Body of pancreas (tissue), 4 donors: ENCODE measurements around the gene PCP4.

ENCODE experiments used
- POLR2A ChIP-seq, 3 donors: fragments of 450-650 bp; IDR thresholded peaks; one replicate each; pipeline ENCODE4 v1.6.1; 2016; ENCODE audit warnings: antibody characterized with exemption in 3 of 3, mild to moderate bottlenecking in 2 of 3
- TF ChIP-seq, protein P1 (sequence below), 7 experiments: fragments of 450-650 bp in 4 of 7; fragments of 200-600 bp in 3 of 7; sonication (generic) in 3 of 7; IDR thresholded peaks; one replicate each; pipeline ENCODE4 v1.5.1; 2016 to 2019; ENCODE audit warnings: antibody characterized with exemption in 7 of 7

DNA sequence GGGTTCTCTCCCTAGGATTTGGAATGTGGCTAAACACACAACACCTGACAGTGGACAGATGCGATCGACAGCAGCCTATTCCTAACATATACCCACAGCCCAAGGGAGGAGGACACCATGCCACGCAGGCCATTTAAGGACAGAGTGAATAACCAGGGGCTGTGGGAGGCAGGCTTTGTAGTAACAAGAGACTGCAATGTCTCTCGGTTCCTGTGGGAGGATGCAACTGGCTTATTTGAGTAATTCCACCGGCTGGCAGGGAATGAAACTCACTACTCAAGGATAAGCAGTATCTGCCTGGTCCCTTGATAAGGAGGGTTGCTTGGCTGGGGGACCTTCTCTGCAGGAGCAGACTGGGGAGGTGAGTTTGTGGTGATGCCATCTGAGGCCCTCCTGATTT lies 109.6 kb downstream of the PCP4 start:
- TF ChIP-seq, protein P1, sequence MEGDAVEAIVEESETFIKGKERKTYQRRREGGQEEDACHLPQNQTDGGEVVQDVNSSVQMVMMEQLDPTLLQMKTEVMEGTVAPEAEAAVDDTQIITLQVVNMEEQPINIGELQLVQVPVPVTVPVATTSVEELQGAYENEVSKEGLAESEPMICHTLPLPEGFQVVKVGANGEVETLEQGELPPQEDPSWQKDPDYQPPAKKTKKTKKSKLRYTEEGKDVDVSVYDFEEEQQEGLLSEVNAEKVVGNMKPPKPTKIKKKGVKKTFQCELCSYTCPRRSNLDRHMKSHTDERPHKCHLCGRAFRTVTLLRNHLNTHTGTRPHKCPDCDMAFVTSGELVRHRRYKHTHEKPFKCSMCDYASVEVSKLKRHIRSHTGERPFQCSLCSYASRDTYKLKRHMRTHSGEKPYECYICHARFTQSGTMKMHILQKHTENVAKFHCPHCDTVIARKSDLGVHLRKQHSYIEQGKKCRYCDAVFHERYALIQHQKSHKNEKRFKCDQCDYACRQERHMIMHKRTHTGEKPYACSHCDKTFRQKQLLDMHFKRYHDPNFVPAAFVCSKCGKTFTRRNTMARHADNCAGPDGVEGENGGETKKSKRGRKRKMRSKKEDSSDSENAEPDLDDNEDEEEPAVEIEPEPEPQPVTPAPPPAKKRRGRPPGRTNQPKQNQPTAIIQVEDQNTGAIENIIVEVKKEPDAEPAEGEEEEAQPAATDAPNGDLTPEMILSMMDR (IDR thresholded peaks at IDR 0.05), result no peak
- TF ChIP-seq POLR2A (IDR thresholded peaks at IDR 0.05), result no peak
